Stimulated activated CD4-positive, alpha-beta T cell treated with anti-CD3 and anti-CD28 coated beads, Interleukin-15, amount 100 ng/mL, for 48 hours (primary cell): ENCODE data around the gene ENDOV.

Experiments used
- DNase-seq, 2 donors: peaks; one replicate each; pipeline ENCODE4 v3.0.0-alpha.2; 2020; ENCODE audit warnings: low read depth in 2 of 2

ENDOV gene

GRCh38 chr17:80449930-80450576 is 35.1 kb downstream of the ENDOV start:
- no peak for DNase-seq

GRCh38 chr17:80451104-80451775 is 36.3 kb downstream of the ENDOV start:
- no peak for DNase-seq

GRCh38 chr17:80452173-80452915 is 37.4 kb downstream of the ENDOV start:
- DNase-seq, result no peak

DNA sequence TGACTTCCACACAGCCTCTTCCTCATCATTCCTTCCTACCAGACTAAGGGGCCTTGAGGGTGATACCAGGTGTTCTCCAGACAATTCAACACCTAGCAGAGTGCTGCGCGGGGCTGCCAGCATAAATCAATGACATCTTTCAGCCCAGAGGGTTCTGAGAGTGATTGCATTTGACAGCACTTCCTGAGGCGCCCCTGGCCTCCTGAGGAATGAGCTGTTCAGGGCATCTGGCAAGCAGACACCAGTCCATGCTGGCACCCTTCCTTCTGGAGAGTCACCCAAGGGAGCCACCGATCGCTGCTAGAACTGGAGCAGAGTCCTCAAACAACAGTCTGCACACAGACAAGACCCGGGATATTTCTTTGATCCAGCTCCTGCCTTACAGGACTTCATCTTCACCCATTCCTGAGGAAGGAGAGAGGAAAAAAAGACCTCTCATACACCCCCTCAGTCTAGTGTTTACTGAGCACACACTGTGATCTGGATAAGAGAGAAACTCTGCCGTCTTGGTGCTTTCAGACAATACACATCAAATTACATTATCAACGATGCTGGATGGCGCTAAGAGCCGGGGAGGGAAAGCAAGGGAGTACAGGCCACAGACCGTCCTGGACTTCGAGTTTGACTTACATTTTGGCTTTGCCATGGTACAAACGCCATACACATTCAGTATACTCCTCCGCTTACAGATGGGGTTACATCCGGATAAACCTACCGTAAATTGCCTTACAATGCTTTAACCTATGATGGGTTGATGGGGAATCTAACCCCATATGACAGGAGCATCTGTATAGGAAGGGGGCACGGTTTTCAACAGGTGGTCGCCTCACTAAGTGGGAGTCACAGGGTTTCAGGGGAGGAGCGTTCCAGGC is 38.4 kb downstream of the ENDOV start:
- no peak for DNase-seq

DNA sequence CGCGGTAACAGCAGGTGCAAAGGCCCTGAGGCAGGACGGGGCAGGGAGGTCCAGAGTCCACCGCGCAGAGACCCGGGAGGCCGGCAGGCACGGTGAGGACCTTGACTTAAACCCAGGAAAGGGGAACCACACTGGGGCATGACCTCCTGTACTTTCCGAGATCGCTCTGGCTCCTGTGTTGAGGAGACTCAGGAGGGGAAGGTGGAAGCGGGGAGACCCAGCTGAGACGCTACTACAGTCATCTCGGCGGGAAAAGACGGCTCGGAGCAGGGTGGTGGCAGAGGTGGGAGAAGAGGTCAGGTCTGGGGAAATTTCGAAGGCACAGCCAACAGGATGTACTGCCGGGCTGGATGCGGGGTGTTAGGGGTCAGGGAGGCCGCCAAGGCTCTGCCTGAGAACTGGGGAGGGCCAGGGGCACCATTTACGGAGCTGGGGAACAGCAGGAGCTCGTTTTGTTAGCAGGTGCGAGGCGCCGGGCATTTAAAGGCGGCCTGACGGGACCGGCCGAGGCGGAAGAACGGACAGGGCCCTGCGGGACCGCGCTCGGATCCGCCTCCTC is 39.1 kb downstream of the ENDOV start:
- DNase-seq, result no peak

GRCh38 chr17:80454557-80455335 is 39.8 kb downstream of the ENDOV start:
- peak; percentile 93 to 96 for DNase-seq

- peak in 1 of 2 donors; percentile 36 for DNase-seq
These were observed 40.4 kb downstream of the ENDOV start for GRCh38 chr17:80455336-80455710.

DNA sequence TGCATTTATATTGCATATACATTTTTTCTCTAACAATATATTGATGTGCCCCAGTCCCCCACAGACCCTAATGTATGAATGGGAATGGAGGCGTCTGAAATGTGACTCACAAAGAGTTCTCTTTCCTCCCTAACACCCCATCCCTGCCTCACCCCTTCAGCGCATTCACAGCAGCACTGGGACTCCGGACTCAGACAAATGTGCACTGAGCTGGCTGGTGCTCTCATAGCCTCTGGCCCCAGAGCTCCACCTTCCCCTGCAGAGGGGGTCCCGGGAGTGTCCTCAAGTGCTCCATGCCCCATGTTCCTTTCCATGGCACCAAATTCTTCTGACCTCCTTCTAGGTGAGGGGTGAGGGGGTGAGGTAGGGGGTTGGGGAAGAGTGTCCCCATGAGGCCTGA is 40.8 kb downstream of the ENDOV start:
- no peak for DNase-seq

DNA sequence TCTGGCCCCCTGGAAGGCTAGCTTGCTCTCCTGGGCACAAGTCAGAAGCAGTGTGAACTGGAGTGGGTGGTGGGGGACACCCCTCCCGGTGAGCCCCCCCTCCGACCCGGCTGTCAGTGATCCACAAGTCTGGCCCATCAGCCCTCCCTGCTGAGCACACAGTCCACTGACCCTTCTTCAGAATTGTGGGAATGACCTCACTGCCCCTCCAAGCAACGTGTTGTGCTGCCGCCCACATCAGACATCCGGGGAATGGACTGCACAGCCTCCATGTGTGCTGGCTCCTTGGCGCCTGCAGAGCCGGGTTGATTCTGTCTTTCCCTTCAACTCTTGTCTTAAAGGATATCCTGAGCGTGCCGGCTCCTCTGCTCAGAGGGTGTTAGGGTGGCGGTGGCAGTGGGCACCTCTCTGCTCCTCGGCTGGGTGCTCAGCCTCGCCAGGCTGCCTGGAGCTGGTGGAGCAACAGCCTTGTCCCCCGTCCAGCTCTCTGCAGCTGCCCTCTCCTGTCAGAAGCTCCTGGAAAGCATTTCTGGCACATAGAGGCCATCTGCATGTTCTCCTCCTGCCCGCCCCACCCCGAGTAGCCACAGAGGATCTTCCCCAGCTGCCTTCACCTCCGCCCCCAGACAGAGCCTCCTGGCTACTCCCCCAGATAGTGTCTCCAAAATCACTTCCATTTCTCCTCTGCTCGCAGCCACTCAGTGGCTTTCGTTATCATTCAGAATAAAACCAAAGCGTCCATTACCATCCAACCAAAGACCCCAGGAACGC is 41.7 kb downstream of the ENDOV start:
- DNase-seq, result no peak

- no peak for DNase-seq
These were observed 42.4 kb downstream of the ENDOV start for GRCh38 chr17:80457236-80457856.

GRCh38 chr17:80458016-80458415 is 43.0 kb downstream of the ENDOV start:
- DNase-seq, result no peak

GRCh38 chr17:80459234-80459633 is 44.3 kb downstream of the ENDOV start:
- DNase-seq, result no peak

- DNase-seq, result no peak
These were observed 45.5 kb downstream of the ENDOV start for GRCh38 chr17:80460429-80460834.

GRCh38 chr17:80461528-80462160 is 46.7 kb downstream of the ENDOV start:
- DNase-seq, result no peak

GRCh38 chr17:80463784-80464400 is 48.9 kb downstream of the ENDOV start:
- no peak for DNase-seq

DNA sequence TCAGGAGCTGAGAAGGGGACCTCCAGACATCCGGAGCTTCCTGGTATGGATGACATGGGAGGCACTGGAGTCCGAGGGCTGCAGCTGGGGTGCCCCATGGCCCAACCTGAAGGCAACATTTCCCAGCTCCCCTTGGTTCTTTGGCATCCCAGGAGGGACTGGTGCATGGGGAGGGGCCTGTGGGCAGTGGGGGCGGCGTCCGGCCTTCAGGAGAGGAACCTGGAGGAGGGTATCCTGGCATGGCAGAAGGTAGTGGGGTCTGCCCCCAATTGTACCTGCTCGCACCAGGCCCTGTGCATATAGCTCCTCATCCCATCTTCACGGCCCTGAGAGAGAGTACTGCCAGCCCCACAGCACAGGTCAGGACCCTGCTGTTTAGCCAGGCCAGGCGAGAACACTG is 49.5 kb downstream of the ENDOV start:
- no peak for DNase-seq

- no peak for DNase-seq
These were observed 50.5 kb downstream of the ENDOV start for GRCh38 chr17:80465327-80465974.

DNA sequence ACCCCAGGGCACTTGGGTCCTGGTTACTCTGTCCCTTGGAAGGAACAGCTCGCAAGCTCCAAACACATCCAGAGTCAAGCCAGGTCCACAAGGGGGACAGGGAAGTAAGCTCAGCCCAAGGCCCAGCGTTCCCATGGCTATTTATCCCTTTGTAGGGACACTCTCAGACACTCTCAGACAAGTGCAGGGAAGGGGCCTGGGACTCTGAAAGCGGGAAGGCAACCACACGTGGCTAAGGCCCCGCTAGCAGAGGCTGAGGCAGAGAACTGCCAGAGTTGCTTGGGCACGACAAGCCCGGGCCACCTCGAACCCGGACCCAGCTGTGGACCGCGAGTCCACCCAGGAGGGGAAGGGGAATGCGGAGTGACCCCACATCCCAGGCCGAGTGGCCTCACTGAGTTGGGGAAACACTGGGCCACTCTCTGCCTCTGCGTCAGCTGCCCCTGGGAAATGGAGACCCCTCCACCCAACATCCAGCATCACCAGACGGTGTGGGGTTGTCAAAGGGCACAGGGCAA is 51.3 kb downstream of the ENDOV start:
- no peak for DNase-seq
